ENCODE results near the gene CCDC157.

Gene CCDC157

GRCh38 chr22:30354644-30355043 is 2.2 kb upstream of the CCDC157 start:
- no peak for TF ChIP-seq CTCF (IDR thresholded peaks at IDR 0.05; ENCODE audit: insufficient read depth, low read depth, low read length, missing control alignments)
- DNase-seq (ENCODE audit: low read depth), result peak; percentile 24
- no peak overlapping the region for H3K4me3 ChIP-seq (ENCODE audit: low read length)

GRCh38 chr22:30357236-30357570 is 396 bp downstream of the CCDC157 start:
- no peak for DNase-seq (ENCODE audit: low read depth)
- no peak for TF ChIP-seq CTCF (IDR thresholded peaks at IDR 0.05; ENCODE audit: insufficient read depth, low read depth, low read length, missing control alignments)

GRCh38 chr22:30357650-30358215 is 926 bp downstream of the CCDC157 start:
- H3K4me3 ChIP-seq (ENCODE audit: low read length), result peak overlapping the region; percentile 93
- TF ChIP-seq CTCF (IDR thresholded peaks at IDR 0.05; ENCODE audit: insufficient read depth, low read depth, low read length, missing control alignments), result no peak
- no peak for DNase-seq (ENCODE audit: low read depth)

More at GRCh38 chr22:30357236-30357570, 396 bp downstream of the CCDC157 start:
- H3K4me3 ChIP-seq (ENCODE audit: low read length), result peak overlapping the region; percentile 93

GRCh38 chr22:30358541-30358940 is 1.7 kb downstream of the CCDC157 start:
- no peak for DNase-seq (ENCODE audit: low read depth)
- no peak overlapping the region for H3K4me3 ChIP-seq (ENCODE audit: low read length)
- no peak for TF ChIP-seq CTCF (IDR thresholded peaks at IDR 0.05; ENCODE audit: insufficient read depth, low read depth, low read length, missing control alignments)

- no peak overlapping the region for H3K4me3 ChIP-seq (ENCODE audit: low read length)
- DNase-seq (ENCODE audit: low read depth), result no peak
- no peak for TF ChIP-seq CTCF (IDR thresholded peaks at IDR 0.05; ENCODE audit: insufficient read depth, low read depth, low read length, missing control alignments)
These were observed 5.3 kb downstream of the CCDC157 start for GRCh38 chr22:30361916-30362650.

GRCh38 chr22:30362651-30363281 is 6.0 kb downstream of the CCDC157 start:
- no peak for DNase-seq (ENCODE audit: low read depth)
- no peak for TF ChIP-seq CTCF (IDR thresholded peaks at IDR 0.05; ENCODE audit: insufficient read depth, low read depth, low read length, missing control alignments)
- no peak overlapping the region for H3K4me3 ChIP-seq (ENCODE audit: low read length)
